ENCODE measurements around the gene PERM1. TPM values are rescaled to one million over a fixed set of nuclear protein-coding genes. Genes with fewer than 3 reads are reported as not detected.

PERM1 gene
- total RNA-seq, 1 experiment from 2014 or later: 1.5 TPM

DNA sequence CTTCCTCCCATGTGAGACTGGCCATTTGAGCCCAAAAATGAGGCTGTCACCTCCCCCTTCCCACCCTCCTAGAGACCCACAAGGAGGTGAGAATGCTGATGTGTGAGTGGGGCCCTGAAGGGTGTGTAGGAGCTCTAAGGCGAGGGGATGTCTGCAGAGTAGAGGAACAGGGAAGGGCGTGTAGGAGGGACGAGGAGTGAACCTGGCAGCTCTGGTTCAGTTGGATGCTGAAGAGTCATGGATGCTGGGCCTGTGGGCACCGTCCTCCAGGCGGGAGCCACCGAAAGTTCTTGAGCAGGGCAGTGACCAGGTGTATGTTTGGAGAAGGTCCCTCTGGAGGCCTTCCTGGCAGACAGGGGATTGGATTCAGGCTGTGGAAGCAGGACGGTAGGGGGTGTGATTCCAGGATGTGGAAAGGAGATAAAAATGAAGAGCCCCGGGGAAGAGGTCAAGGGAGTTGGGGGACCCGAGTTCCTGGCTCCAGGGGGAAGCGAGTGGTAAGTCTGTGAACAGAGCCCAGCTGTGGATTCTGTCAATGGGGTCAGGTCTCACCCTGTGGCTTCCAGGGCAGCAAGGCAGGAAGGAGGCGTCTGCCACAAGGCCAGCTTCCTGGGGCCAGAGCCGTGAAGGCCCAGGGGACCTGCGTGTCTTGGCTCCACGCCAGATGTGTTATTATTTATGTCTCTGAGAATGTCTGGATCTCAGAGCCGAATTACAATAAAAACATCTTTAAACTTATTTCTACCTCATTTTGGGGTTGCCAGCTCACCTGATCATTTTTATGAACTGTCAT is 50.3 kb downstream of the PERM1 start:
- no peaks in the 10 kb centered on the region for H3K27me3 ChIP-seq (ENCODE audit: control insufficient read depth, insufficient read depth, low read length)
- intact Hi-C loops (cut with micrococcal nuclease; ENCODE audit: unreplicated experiment) (no loop called here), in situ Hi-C loops (cut with HindIII; ENCODE audit: low pct_unique_long_range_greater_than_20kb, low sequenced_read_pairs) (no loop called here)
- POLR2A ChIA-PET: no interaction called here
- no peak for DNase-seq (ENCODE audit: low read depth, low spot score)
- H3K4me1 ChIP-seq (ENCODE audit: control insufficient read depth, insufficient read depth, low read length): peaks cover 39% of the 10 kb centered on the region
- no TSS peak for BruUV-seq (replicated peaks)
- H3K9me3 ChIP-seq (ENCODE audit: control insufficient read depth, insufficient read depth, low read depth, low read length): no peaks in the 10 kb centered on the region
- H3K36me3 ChIP-seq (ENCODE audit: control insufficient read depth, insufficient read depth, low read length): no peaks in the 10 kb centered on the region
- peak overlapping the region; percentile 29; the same call in 1 of the 2 replicates for H3K27ac ChIP-seq (ENCODE audit: low read length)
- TF ChIP-seq POLR2AphosphoS5 (IDR thresholded peaks at IDR 0.05; ENCODE audit: low read depth, low read length) (no peak), TCF7L2 (IDR thresholded peaks at IDR 0.05; ENCODE audit: low read depth, low read length) (no peak), SIN3A (IDR thresholded peaks at IDR 0.05; ENCODE audit: borderline replicate concordance, insufficient read depth, low read depth, low read length) (no peak)
- TF ChIP-seq, protein P1, sequence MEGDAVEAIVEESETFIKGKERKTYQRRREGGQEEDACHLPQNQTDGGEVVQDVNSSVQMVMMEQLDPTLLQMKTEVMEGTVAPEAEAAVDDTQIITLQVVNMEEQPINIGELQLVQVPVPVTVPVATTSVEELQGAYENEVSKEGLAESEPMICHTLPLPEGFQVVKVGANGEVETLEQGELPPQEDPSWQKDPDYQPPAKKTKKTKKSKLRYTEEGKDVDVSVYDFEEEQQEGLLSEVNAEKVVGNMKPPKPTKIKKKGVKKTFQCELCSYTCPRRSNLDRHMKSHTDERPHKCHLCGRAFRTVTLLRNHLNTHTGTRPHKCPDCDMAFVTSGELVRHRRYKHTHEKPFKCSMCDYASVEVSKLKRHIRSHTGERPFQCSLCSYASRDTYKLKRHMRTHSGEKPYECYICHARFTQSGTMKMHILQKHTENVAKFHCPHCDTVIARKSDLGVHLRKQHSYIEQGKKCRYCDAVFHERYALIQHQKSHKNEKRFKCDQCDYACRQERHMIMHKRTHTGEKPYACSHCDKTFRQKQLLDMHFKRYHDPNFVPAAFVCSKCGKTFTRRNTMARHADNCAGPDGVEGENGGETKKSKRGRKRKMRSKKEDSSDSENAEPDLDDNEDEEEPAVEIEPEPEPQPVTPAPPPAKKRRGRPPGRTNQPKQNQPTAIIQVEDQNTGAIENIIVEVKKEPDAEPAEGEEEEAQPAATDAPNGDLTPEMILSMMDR (IDR thresholded peaks at IDR 0.05): no peak; the same call in 1 of the 2 replicates
- TF ChIP-seq, protein P2, sequence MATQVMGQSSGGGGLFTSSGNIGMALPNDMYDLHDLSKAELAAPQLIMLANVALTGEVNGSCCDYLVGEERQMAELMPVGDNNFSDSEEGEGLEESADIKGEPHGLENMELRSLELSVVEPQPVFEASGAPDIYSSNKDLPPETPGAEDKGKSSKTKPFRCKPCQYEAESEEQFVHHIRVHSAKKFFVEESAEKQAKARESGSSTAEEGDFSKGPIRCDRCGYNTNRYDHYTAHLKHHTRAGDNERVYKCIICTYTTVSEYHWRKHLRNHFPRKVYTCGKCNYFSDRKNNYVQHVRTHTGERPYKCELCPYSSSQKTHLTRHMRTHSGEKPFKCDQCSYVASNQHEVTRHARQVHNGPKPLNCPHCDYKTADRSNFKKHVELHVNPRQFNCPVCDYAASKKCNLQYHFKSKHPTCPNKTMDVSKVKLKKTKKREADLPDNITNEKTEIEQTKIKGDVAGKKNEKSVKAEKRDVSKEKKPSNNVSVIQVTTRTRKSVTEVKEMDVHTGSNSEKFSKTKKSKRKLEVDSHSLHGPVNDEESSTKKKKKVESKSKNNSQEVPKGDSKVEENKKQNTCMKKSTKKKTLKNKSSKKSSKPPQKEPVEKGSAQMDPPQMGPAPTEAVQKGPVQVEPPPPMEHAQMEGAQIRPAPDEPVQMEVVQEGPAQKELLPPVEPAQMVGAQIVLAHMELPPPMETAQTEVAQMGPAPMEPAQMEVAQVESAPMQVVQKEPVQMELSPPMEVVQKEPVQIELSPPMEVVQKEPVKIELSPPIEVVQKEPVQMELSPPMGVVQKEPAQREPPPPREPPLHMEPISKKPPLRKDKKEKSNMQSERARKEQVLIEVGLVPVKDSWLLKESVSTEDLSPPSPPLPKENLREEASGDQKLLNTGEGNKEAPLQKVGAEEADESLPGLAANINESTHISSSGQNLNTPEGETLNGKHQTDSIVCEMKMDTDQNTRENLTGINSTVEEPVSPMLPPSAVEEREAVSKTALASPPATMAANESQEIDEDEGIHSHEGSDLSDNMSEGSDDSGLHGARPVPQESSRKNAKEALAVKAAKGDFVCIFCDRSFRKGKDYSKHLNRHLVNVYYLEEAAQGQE (IDR thresholded peaks at IDR 0.05; ENCODE audit: insufficient read depth in 1 of 2, low read depth in 2 of 2, low read length in 1 of 2): no peak
- no peak overlapping the region for H3K4me3 ChIP-seq (ENCODE audit: low read depth in 2 of 2, low read length in 2 of 2)
- CTCF ChIA-PET: interaction anchor here (0.5 kb wide), 1 partner anchor 27 kb away, joined by 4 read pairs; no protein-coding TSS in a partner anchor
- ATAC-seq: no peak

DNA sequence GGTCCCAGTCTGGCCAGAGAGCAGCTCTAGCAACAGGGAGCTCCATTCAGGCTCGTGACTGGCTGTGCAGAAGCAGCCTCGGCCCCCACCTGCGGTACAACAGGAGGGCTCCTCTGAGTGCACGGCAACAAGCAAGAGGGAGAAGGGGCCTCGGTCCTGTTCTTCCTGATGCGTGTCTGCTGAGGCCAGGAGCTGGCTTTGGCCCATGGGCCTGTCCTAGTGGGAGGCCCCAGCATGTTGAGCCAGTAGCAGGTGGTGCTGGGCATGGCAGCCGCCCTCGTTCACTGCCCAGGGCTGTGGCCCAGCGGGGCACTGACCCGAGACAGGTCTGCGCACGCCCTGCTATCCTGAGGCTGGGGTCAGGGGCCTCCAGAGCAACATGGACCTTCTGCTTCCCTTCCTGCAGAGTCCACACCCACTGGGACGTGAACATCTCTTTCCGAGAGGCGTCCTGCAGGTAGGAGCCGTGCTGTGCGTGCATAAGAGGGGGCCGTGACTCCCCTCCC is 51.2 kb downstream of the PERM1 start:
- peaks cover 46% of the 10 kb centered on the region for H3K4me1 ChIP-seq (ENCODE audit: control insufficient read depth, insufficient read depth, low read length)
- no peak overlapping the region for H3K4me3 ChIP-seq (ENCODE audit: low read depth in 2 of 2, low read length in 2 of 2)
- ATAC-seq (peak; percentile 18), DNase-seq (ENCODE audit: low read depth, low spot score) (no peak)
- BruUV-seq (replicated peaks): no TSS peak
- no peaks in the 10 kb centered on the region for H3K9me3 ChIP-seq (ENCODE audit: control insufficient read depth, insufficient read depth, low read depth, low read length)
- H3K27me3 ChIP-seq (ENCODE audit: control insufficient read depth, insufficient read depth, low read length): no peaks in the 10 kb centered on the region
- TF ChIP-seq SIN3A (IDR thresholded peaks at IDR 0.05; ENCODE audit: borderline replicate concordance, insufficient read depth, low read depth, low read length) (no peak), TCF7L2 (IDR thresholded peaks at IDR 0.05; ENCODE audit: low read depth, low read length) (no peak), POLR2AphosphoS5 (IDR thresholded peaks at IDR 0.05; ENCODE audit: low read depth, low read length) (no peak)
- TF ChIP-seq, protein P2 (IDR thresholded peaks at IDR 0.05; ENCODE audit: insufficient read depth in 1 of 2, low read depth in 2 of 2, low read length in 1 of 2): no peak
- TF ChIP-seq, protein P1 (IDR thresholded peaks at IDR 0.05): no peak
- CTCF ChIA-PET: no interaction called here
- H3K36me3 ChIP-seq (ENCODE audit: control insufficient read depth, insufficient read depth, low read length): no peaks in the 10 kb centered on the region
- in situ Hi-C loops (cut with HindIII; ENCODE audit: low pct_unique_long_range_greater_than_20kb, low sequenced_read_pairs) (no loop called here), intact Hi-C loops (cut with micrococcal nuclease; ENCODE audit: unreplicated experiment) (no loop called here)
- POLR2A ChIA-PET: interaction anchor here (0.6 to 0.9 kb wide), 2 partner anchors 11 to 170 kb away, joined by 3 to 4 read pairs; no protein-coding TSS in a partner anchor
- no peak overlapping the region for H3K27ac ChIP-seq (ENCODE audit: low read length)

All from Panc1 (cell line).